ENCODE results near the gene LUC7L2. TPM values are rescaled to one million over a fixed set of nuclear protein-coding genes. Genes with fewer than 3 reads are reported as not detected.

Gene LUC7L2
- total and polyA plus RNA-seq, 2 donors from 2014 or later, result 33.0 to 97.9 TPM

DNA sequence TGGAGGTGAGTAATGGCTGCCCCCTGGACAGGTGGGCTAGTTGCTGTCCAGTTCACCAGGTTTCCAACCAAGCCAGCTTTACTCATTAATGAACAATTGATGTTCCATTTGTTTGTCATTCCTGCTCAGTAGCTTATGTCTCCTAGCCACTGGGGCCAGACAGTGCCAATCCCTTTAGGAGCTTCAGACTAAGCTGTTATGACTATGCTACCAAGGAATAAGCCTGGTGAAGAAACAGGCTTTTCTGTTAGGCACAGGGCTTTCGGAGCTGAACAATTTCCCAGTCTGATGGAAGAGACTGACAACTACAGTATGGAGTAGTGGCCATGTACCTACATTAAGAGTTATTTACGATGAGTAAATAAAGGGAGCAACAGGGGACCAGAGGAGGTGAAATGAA, 20.7 kb upstream of the LUC7L2 start:
- FAIRE-seq, result no peak

DNA sequence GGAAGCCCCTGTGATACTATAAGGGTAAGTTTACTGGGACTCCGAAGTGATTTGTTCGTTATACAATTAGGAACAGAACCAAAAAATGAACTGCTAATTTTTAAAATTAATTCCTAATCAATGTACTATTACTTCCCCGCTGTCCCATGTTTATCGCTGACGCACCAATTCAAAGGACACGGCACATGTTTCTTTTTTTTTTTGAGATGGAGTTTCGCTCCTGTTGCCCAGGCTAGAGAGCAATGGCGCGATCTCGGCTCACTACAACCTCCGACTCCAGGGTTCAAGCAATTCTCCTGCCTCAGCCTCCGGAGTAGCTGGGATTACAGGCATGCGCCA, 20.0 kb upstream of the LUC7L2 start:
- TF ChIP-seq, protein P1, sequence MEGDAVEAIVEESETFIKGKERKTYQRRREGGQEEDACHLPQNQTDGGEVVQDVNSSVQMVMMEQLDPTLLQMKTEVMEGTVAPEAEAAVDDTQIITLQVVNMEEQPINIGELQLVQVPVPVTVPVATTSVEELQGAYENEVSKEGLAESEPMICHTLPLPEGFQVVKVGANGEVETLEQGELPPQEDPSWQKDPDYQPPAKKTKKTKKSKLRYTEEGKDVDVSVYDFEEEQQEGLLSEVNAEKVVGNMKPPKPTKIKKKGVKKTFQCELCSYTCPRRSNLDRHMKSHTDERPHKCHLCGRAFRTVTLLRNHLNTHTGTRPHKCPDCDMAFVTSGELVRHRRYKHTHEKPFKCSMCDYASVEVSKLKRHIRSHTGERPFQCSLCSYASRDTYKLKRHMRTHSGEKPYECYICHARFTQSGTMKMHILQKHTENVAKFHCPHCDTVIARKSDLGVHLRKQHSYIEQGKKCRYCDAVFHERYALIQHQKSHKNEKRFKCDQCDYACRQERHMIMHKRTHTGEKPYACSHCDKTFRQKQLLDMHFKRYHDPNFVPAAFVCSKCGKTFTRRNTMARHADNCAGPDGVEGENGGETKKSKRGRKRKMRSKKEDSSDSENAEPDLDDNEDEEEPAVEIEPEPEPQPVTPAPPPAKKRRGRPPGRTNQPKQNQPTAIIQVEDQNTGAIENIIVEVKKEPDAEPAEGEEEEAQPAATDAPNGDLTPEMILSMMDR (IDR thresholded peaks at IDR 0.05; ENCODE audit: borderline replicate concordance, extremely low read depth, insufficient read depth), result no peak
- Histone ChIP-seq H3K4me3 (ENCODE audit: low read length in 3 of 3) (peak overlapping the region; percentile 78 to 93 (median 92)), H3K27ac (ENCODE audit: low read depth in 2 of 2, low read length in 2 of 2) (peak overlapping the region; percentile 99 to 100), H3K36me3 (ENCODE audit: control insufficient read depth in 2 of 3, insufficient read depth in 3 of 3, low read length in 3 of 3) (no peaks in the 10 kb centered on the region), H3K9ac (ENCODE audit: low read length in 3 of 3) (peak overlapping the region in 2 of 3 donors; percentile 4 to 28), H3K9me3 (ENCODE audit: control insufficient read depth in 2 of 3, insufficient read depth in 1 of 3, low read length in 3 of 3) (no peaks in the 10 kb centered on the region), H3K4me1 (ENCODE audit: control insufficient read depth in 2 of 3, insufficient read depth in 2 of 3, low read depth in 1 of 3, low read length in 3 of 3) (peaks cover 0 to 8% (median 4%) of the 10 kb centered on the region in 3 donors), H3K27me3 (ENCODE audit: control insufficient read depth, insufficient read depth, low read length) (no peaks in the 10 kb centered on the region)
- intact Hi-C loops (cut with DNase I), result no loop called here
- FAIRE-seq (no peak), DNase-seq (no peak)

More for the DNA sequence above, 20.7 kb upstream of the LUC7L2 start:
- Histone ChIP-seq H3K4me3 (ENCODE audit: low read length in 3 of 3) (no peak overlapping the region), H3K27me3 (ENCODE audit: control insufficient read depth, insufficient read depth, low read length) (no peaks in the 10 kb centered on the region), H3K27ac (ENCODE audit: low read depth in 2 of 2, low read length in 2 of 2) (no peak overlapping the region), H3K9ac (ENCODE audit: low read length in 3 of 3) (no peak overlapping the region), H3K36me3 (ENCODE audit: control insufficient read depth in 2 of 3, insufficient read depth in 3 of 3, low read length in 3 of 3) (no peaks in the 10 kb centered on the region), H3K9me3 (ENCODE audit: control insufficient read depth in 2 of 3, insufficient read depth in 1 of 3, low read length in 3 of 3) (no peaks in the 10 kb centered on the region), H3K4me1 (ENCODE audit: control insufficient read depth in 2 of 3, insufficient read depth in 2 of 3, low read depth in 1 of 3, low read length in 3 of 3) (peaks cover 0 to 8% (median 4%) of the 10 kb centered on the region in 3 donors)
- intact Hi-C loops (cut with DNase I), result no loop called here
- TF ChIP-seq, protein P1 (IDR thresholded peaks at IDR 0.05; ENCODE audit: borderline replicate concordance, extremely low read depth, insufficient read depth), result no peak
- no peak for DNase-seq

DNA sequence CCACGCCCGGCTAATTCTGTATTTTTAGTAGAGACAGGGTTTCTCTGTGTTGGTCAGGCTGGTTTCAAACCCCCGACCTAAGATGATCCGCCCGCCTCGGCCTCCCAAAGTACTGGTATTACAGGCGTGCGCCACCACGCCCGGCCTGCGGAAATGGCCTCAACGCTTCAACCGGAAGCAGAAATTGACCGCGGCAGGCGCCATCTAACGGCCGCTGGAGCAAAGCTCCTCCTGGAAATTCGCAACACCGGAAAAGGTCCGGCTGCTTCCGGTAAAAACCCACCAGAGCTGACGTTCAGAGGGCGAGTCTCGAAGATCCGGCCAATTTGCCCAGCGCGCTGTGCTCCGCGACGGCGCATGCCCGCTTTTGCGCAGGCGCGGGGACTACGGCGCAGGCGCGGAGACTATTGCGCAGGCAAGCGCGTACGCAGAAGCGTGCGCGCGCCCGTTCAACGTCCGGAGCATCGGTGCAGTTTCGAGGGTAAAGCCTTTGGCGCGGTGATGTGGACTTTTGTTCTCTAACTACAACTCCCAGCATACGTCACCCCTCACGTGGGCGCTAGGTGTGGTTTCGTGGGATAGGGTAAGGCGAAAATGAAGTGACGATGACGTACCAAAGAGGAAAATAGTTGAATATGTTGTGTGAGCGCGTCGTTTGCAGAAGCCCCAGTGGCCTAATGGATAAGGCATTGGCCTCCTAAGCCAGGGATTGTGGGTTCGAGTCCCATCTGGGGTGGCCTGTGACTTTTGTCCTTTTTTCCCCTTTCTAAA, 19.5 kb upstream of the LUC7L2 start:
- Histone ChIP-seq H3K36me3 (ENCODE audit: control insufficient read depth in 2 of 3, insufficient read depth in 3 of 3, low read length in 3 of 3) (no peaks in the 10 kb centered on the region), H3K27ac (ENCODE audit: low read depth in 2 of 2, low read length in 2 of 2) (peak overlapping the region; percentile 99 to 100), H3K4me3 (ENCODE audit: low read length in 3 of 3) (peak overlapping the region; percentile 78 to 93 (median 92)), H3K4me1 (ENCODE audit: control insufficient read depth in 2 of 3, insufficient read depth in 2 of 3, low read depth in 1 of 3, low read length in 3 of 3) (peaks cover 0 to 8% (median 4%) of the 10 kb centered on the region in 3 donors), H3K9me3 (ENCODE audit: control insufficient read depth in 2 of 3, insufficient read depth in 1 of 3, low read length in 3 of 3) (no peaks in the 10 kb centered on the region), H3K9ac (ENCODE audit: low read length in 3 of 3) (peak overlapping the region; percentile 97 to 100 (median 99)), H3K27me3 (ENCODE audit: control insufficient read depth, insufficient read depth, low read length) (no peaks in the 10 kb centered on the region)
- peak; percentile 90 for FAIRE-seq
- TF ChIP-seq, protein P1 (IDR thresholded peaks at IDR 0.05; ENCODE audit: borderline replicate concordance, extremely low read depth, insufficient read depth), result peak; percentile 61
- peak; percentile 99 to 100 (median 100) for DNase-seq
- intact Hi-C loops (cut with DNase I), result no loop called here

All from kidney (tissue), 14 donors.